Left forelimb (tissue), 1 donor: ENCODE data around the gene RFX8.
"Not testable (repeated sequence)": the region's sequence is repeated elsewhere in the genome, so short reads cannot be mapped to it uniquely, and the experiment has no call there.

Source experiments
- DNase-seq: peaks from one replicate; pipeline ENCODE4 v3.0.0-alpha.2; 2018; ENCODE audit warnings: low spot score

The RFX8 gene

GRCh38 chr2:101486258-101486701 is 11.4 kb upstream of the RFX8 start:
- DNase-seq = no peak

- no peak for DNase-seq
These were observed 10.9 kb upstream of the RFX8 start for GRCh38 chr2:101485856-101486255.

- DNase-seq = no peak
These were observed 5.9 kb upstream of the RFX8 start for GRCh38 chr2:101480764-101481163.

- no peak for DNase-seq
These were observed 4.9 kb upstream of the RFX8 start for GRCh38 chr2:101479810-101480209.

- no peak for DNase-seq
These were observed 4.4 kb upstream of the RFX8 start for GRCh38 chr2:101479328-101479727.

GRCh38 chr2:101478181-101479001 is 3.5 kb upstream of the RFX8 start:
- DNase-seq = no peak

GRCh38 chr2:101477556-101477955 is 2.6 kb upstream of the RFX8 start:
- DNase-seq = no peak

GRCh38 chr2:101476605-101477208 is 1.8 kb upstream of the RFX8 start:
- no peak for DNase-seq

GRCh38 chr2:101473911-101474701 is 806 bp downstream of the RFX8 start:
- DNase-seq = peak; percentile 84

- no peak for DNase-seq
These were observed 1.4 kb downstream of the RFX8 start for GRCh38 chr2:101473591-101473910.

GRCh38 chr2:101469863-101470262 is 5.0 kb downstream of the RFX8 start:
- DNase-seq = no peak

- DNase-seq = no peak
These were observed 7.6 kb downstream of the RFX8 start for GRCh38 chr2:101467306-101467705.

- DNase-seq = no peak
These were observed 8.5 kb downstream of the RFX8 start for GRCh38 chr2:101466426-101466825.

- no peak for DNase-seq
These were observed 10.1 kb downstream of the RFX8 start for GRCh38 chr2:101464841-101465240.

GRCh38 chr2:101463911-101464641 is 10.8 kb downstream of the RFX8 start:
- no peak for DNase-seq

GRCh38 chr2:101463421-101463820 is 11.5 kb downstream of the RFX8 start:
- no peak for DNase-seq

GRCh38 chr2:101461381-101461780 is 13.5 kb downstream of the RFX8 start:
- DNase-seq = no peak

GRCh38 chr2:101454408-101454807 is 20.5 kb downstream of the RFX8 start:
- not testable (repeated sequence) for DNase-seq

GRCh38 chr2:101450965-101451364 is 23.9 kb downstream of the RFX8 start:
- DNase-seq = no peak

GRCh38 chr2:101446869-101447268 is 28.0 kb downstream of the RFX8 start:
- no peak for DNase-seq

GRCh38 chr2:101442667-101443061 is 32.2 kb downstream of the RFX8 start:
- no peak for DNase-seq

- no peak for DNase-seq
These were observed 32.8 kb downstream of the RFX8 start for GRCh38 chr2:101442042-101442666.
